Measurements from ENCODE around the gene FCHO2. TPM values are rescaled to one million over a fixed set of nuclear protein-coding genes. Genes with fewer than 3 reads are reported as not detected.

FCHO2 gene
- total RNA-seq, 1 experiment from 2014 or later = 5.8 TPM

- TF ChIP-seq CTCF (conservative IDR thresholded peaks at IDR 0.05) = no peak
- Histone ChIP-seq H3K79me2 (ENCODE audit: insufficient read depth, low read length) (no peaks in the 10 kb centered on the region), H2BK20ac (ENCODE audit: low read depth, low read length, poor library complexity, severe bottlenecking) (no peak overlapping the region), H4K5ac (ENCODE audit: insufficient read length, low read depth, low read length) (no peak overlapping the region), H2BK12ac (ENCODE audit: insufficient read length, low read depth, low read length) (no peak overlapping the region), H4K20me1 (ENCODE audit: control insufficient read depth, insufficient read depth, insufficient read length) (no peaks in the 10 kb centered on the region), H3K27ac (ENCODE audit: insufficient read length, low read depth, low read length) (no peak overlapping the region), H3K18ac (ENCODE audit: insufficient read length, low read depth, low read length) (no peak overlapping the region), H2AK5ac (ENCODE audit: insufficient read length, low read length) (no peak overlapping the region), H3K79me1 (ENCODE audit: insufficient read depth, low read depth, low read length, poor library complexity, severe bottlenecking) (no peaks in the 10 kb centered on the region), H3K4ac (ENCODE audit: low read depth, low read length) (no peak overlapping the region), H3K23ac (ENCODE audit: insufficient read length, low read depth, low read length) (no peak overlapping the region), H3T11ph (ENCODE audit: low read length) (no peak overlapping the region), H3K4me2 (ENCODE audit: insufficient read depth, insufficient read length, low read length) (no peak overlapping the region), H4K8ac (replicated peaks; ENCODE audit: insufficient read length, low read depth, low read length) (no peak overlapping the region), H3K9ac (ENCODE audit: extremely low read depth, insufficient read length, low read length) (no peak overlapping the region), H3K23me2 (ENCODE audit: insufficient read length, low read depth, low read length, poor library complexity, severe bottlenecking) (no peaks in the 10 kb centered on the region), H3K56ac (ENCODE audit: insufficient read length, low read depth, low read length) (no peak overlapping the region), H3K27me3 (ENCODE audit: insufficient read depth, low read length) (no peaks in the 10 kb centered on the region), H3K14ac (ENCODE audit: insufficient read depth, low read length) (no peak overlapping the region), H2BK120ac (ENCODE audit: low read depth, low read length, poor library complexity, severe bottlenecking) (no peak overlapping the region), H2BK5ac (ENCODE audit: insufficient read length, low read length) (no peak overlapping the region), H3K4me1 (ENCODE audit: insufficient read depth, low read length) (no peaks in the 10 kb centered on the region), H4K91ac (ENCODE audit: insufficient read length, low read depth, low read length) (no peak overlapping the region), H2AFZ (ENCODE audit: low read length) (no peak overlapping the region), H3K9me3 (ENCODE audit: control insufficient read depth, low read depth, low read length) (no peaks in the 10 kb centered on the region), H2BK15ac (ENCODE audit: low read depth, low read length) (no peak overlapping the region)
- peaks cover 4 to 8% of the 10 kb centered on the region in 2 experiments; a peak in 4 of 5 replicates for H3K9me3 Mint-ChIP-seq
- H3K4me3 Mint-ChIP-seq = no peak overlapping the region
- 100% methylated on average over 1 of the region's 1 CpG for WGBS (ENCODE audit: extremely low coverage, insufficient read length, low lambda C conversion rate)
- DNase-seq = no peak
- H3K4me1 Mint-ChIP-seq = peaks cover 4% of the 10 kb centered on the region in 2 experiments; a peak in 3 of 4 replicates
- no peak overlapping the region for H3K27ac Mint-ChIP-seq
- H3K27me3 Mint-ChIP-seq (ENCODE audit: low read depth) = peaks cover 8% of the 10 kb centered on the region
- H3K36me3 Mint-ChIP-seq (ENCODE audit: insufficient read depth in 1 of 3, low read depth in 3 of 3) = peaks cover 0 to 4% (median 0%) of the 10 kb centered on the region in 3 experiments; a peak in 1 of 7 replicates
These were observed 155.7 kb downstream of the FCHO2 start for GRCh38 chr5:73111536-73111935.
